Esophagus muscularis mucosa (tissue), 4 donors: ENCODE measurements around the gene IL15RA.

Source experiments
- CTCF ChIP-seq, 3 experiments: fragments of 200-600 bp in 2 of 3; fragments of 450-650 bp in 1 of 3; sonication (generic) in 2 of 3; IDR thresholded peaks; one replicate each; pipeline ENCODE4 v1.5.1; 2017 to 2019; ENCODE audit warnings: antibody characterized with exemption in 3 of 3, mild to moderate bottlenecking in 2 of 3, moderate library complexity in 1 of 3
- EP300 ChIP-seq: sonication (generic); formaldehyde crosslinking; IDR thresholded peaks from one replicate; pipeline ENCODE4 v1.6.1; 2017; ENCODE audit warnings: antibody characterized with exemption
- POLR2A ChIP-seq: fragments of 450-650 bp; IDR thresholded peaks from one replicate; pipeline ENCODE4 v1.6.1; 2017; ENCODE audit warnings: antibody characterized with exemption, moderate library complexity, mild to moderate bottlenecking, low read depth

- no peak for TF ChIP-seq CTCF (IDR thresholded peaks at IDR 0.05)
- no peak for TF ChIP-seq POLR2A
- no peak for TF ChIP-seq EP300
Observed at GRCh38 chr10:5958675-5959074, 18.7 kb downstream of the IL15RA start.
